Gastroesophageal sphincter (tissue), 4 donors: Measurements from ENCODE around the gene CASP8AP2. TPM values are rescaled to one million over a fixed set of nuclear protein-coding genes. Genes with fewer than 3 reads are reported as not detected.
"Not testable (repeated sequence)": the region's sequence is repeated elsewhere in the genome, so short reads cannot be mapped to it uniquely, and the experiment has no call there.

Source experiments
- ATAC-seq: fragments of 150-250 bp; one replicate; pipeline ENCODE4 v1.9.1; 2016; ENCODE audit warnings: mild to moderate bottlenecking, moderate library complexity
- H3K27ac ChIP-seq, 4 donors: fragments of 200-600 bp; sonication (generic) in 3 of 4; 1 replicate in 3 of 4; 2 replicates in 1 of 4; pipeline ENCODE4 v1.5.1; 2016 to 2019
- H3K27me3 ChIP-seq: fragments of 200-600 bp; sonication (generic); one replicate; pipeline ENCODE4 v1.5.1; 2019
- H3K36me3 ChIP-seq, 2 donors: fragments of 200-600 bp; sonication (generic); one replicate each; pipeline ENCODE4 v1.5.1; 2019; ENCODE audit warnings: control low read depth in 1 of 2
- H3K4me1 ChIP-seq, 3 donors: fragments of 200-600 bp; sonication (generic); 1 replicate in 2 of 3; 2 replicates in 1 of 3; pipeline ENCODE4 v1.5.1; 2016 to 2019; ENCODE audit warnings: control low read depth in 2 of 3
- H3K4me3 ChIP-seq, 2 donors: fragments of 200-600 bp; sonication (generic); one replicate each; pipeline ENCODE4 v1.5.1; 2019; ENCODE audit warnings: mild to moderate bottlenecking in 1 of 2, moderate library complexity in 1 of 2
- H3K9me3 ChIP-seq, 3 donors: fragments of 200-600 bp; sonication (generic); one replicate each; pipeline ENCODE4 v1.5.1; 2017 to 2019; ENCODE audit warnings: control low read depth in 2 of 3
- CTCF ChIP-seq, 4 experiments: fragments of 200-600 bp in 2 of 4; fragments of 450-650 bp in 2 of 4; sonication (generic) in 1 of 4; IDR thresholded peaks; one replicate each; pipeline ENCODE4 v1.5.1; 2017 to 2019; ENCODE audit warnings: antibody characterized with exemption in 4 of 4, mild to moderate bottlenecking in 2 of 4, moderate library complexity in 2 of 4
- EP300 ChIP-seq: sonication (generic); formaldehyde crosslinking; IDR thresholded peaks from one replicate; pipeline ENCODE4 v1.6.1; 2017; ENCODE audit warnings: antibody characterized with exemption, mild to moderate bottlenecking
- POLR2A ChIP-seq, 2 donors: fragments of 450-650 bp; IDR thresholded peaks; one replicate each; pipeline ENCODE4 v1.6.1; 2017; ENCODE audit warnings: antibody characterized with exemption in 2 of 2, mild to moderate bottlenecking in 2 of 2, moderate library complexity in 1 of 2
- POLR2AphosphoS5 ChIP-seq: sonication (generic); formaldehyde crosslinking; IDR thresholded peaks from one replicate; pipeline ENCODE4 v1.6.1; 2017; ENCODE audit warnings: antibody characterized with exemption
- WGBS, 2 donors: methylation state at CpG; one replicate each; pipeline ENCODE4 v1.1.5; 2018; ENCODE audit warnings: low coverage in 1 of 2; 5-methylcytosine and 5-hydroxymethylcytosine counted together
- total RNA-seq, 4 donors: library from RNA; depleted of rRNA; stranded (reverse); fragments of >200 nt; gene quantifications; one replicate each; pipeline ENCODE4 v1.1.0, GENCODE V29; 2016

Gene CASP8AP2
- total RNA-seq, 4 donors from 2014 or later, result 14.1 to 26.6 (median 20.4) TPM

- Histone ChIP-seq H3K4me1 (peaks cover 0 to 17% (median 4%) of the 10 kb centered on the region in 3 donors), H3K36me3 (peaks cover 0 to 29% of the 10 kb centered on the region in 2 donors), H3K27me3 (no peaks in the 10 kb centered on the region), H3K9me3 (no peaks in the 10 kb centered on the region), H3K27ac (no peak overlapping the region), H3K4me3 (no peak overlapping the region)
- TF ChIP-seq CTCF (IDR thresholded peaks at IDR 0.05) (no peak), EP300 (no peak), POLR2AphosphoS5 (no peak), POLR2A (IDR thresholded peaks at IDR 0.05) (no peak)
- 15 to 23% methylated on average over 3 of the region's 3 CpGs for WGBS, 2 donors
- no peak for ATAC-seq
These were observed 13.4 kb downstream of the CASP8AP2 start for GRCh38 chr6:89843070-89843469.

- H3K4me3 ChIP-seq, ATAC-seq, H3K9me3 ChIP-seq, H3K27me3 ChIP-seq, H3K27ac ChIP-seq: not testable (repeated sequence)
- Histone ChIP-seq H3K36me3 (peaks cover 0 to 49% of the 10 kb centered on the region in 2 donors), H3K4me1 (peaks cover 0 to 13% (median 4%) of the 10 kb centered on the region in 3 donors)
- 90 to 98% methylated on average over 2 to 5 of the region's 5 CpGs for WGBS, 2 donors
These were observed 17.8 kb downstream of the CASP8AP2 start for GRCh38 chr6:89847513-89847912.

- no peak for TF ChIP-seq POLR2AphosphoS5
- no peak for TF ChIP-seq EP300
- no peak for TF ChIP-seq POLR2A (IDR thresholded peaks at IDR 0.05)
- no peak for TF ChIP-seq CTCF (IDR thresholded peaks at IDR 0.05)
- H3K4me3 ChIP-seq, result no peak overlapping the region
- no peaks in the 10 kb centered on the region for H3K4me1 ChIP-seq
- H3K27me3 ChIP-seq, result no peaks in the 10 kb centered on the region
- no peak overlapping the region for H3K27ac ChIP-seq
- peaks cover 0 to 82% of the 10 kb centered on the region in 2 donors for H3K36me3 ChIP-seq
- no peaks in the 10 kb centered on the region for H3K9me3 ChIP-seq
- WGBS, 2 donors, result 100% methylated on average over 1 of the region's 1 CpG
- no peak for ATAC-seq
These were observed 23.4 kb downstream of the CASP8AP2 start for GRCh38 chr6:89853068-89853467.

- Histone ChIP-seq H3K36me3 (peaks cover 0 to 100% of the 10 kb centered on the region in 2 donors), H3K27ac (no peak overlapping the region), H3K4me1 (no peaks in the 10 kb centered on the region), H3K9me3 (no peaks in the 10 kb centered on the region), H3K4me3 (no peak overlapping the region), H3K27me3 (no peaks in the 10 kb centered on the region)
- 90% methylated on average over 1 of the region's 1 CpG; no CpG with 5 or more reads in 1 of the 2 donors for WGBS, 2 donors
- TF ChIP-seq EP300 (no peak), CTCF (IDR thresholded peaks at IDR 0.05) (no peak), POLR2A (IDR thresholded peaks at IDR 0.05) (no peak)
- ATAC-seq, result no peak
These were observed 28.4 kb downstream of the CASP8AP2 start for GRCh38 chr6:89858041-89858440.

- Histone ChIP-seq H3K9me3 (no peaks in the 10 kb centered on the region), H3K36me3 (peaks cover 2 to 100% of the 10 kb centered on the region in 2 donors), H3K27ac (no peak overlapping the region), H3K4me3 (no peak overlapping the region), H3K4me1 (no peaks in the 10 kb centered on the region), H3K27me3 (no peaks in the 10 kb centered on the region)
- ATAC-seq, result no peak
- 92 to 94% methylated on average over 3 to 4 of the region's 4 CpGs for WGBS, 2 donors
- no peak for TF ChIP-seq POLR2AphosphoS5
- no peak for TF ChIP-seq CTCF (IDR thresholded peaks at IDR 0.05)
- no peak for TF ChIP-seq POLR2A (IDR thresholded peaks at IDR 0.05)
- TF ChIP-seq EP300, result no peak
These were observed 30.1 kb downstream of the CASP8AP2 start for GRCh38 chr6:89859744-89860143.
